A549 (cell line): ENCODE data around the gene TSSK3. TPM values are rescaled to one million over a fixed set of nuclear protein-coding genes. Genes with fewer than 3 reads are reported as not detected.

Source experiments
- ATAC-seq, 2 experiments: fragments of 200-7000 bp in 1 of 2; fragments of >200 bp in 1 of 2; cut with Nextera tagmentation in 1 of 2; cut with Tn5 transposase in 1 of 2; 3 replicates each; pipeline versions ENCODE4 v1.8.0 to v1.9.1; 2018 to 2020; ENCODE audit warnings: mild to moderate bottlenecking in 1 of 2, moderate library complexity in 1 of 2
- CTCF ChIA-PET: fragments of 300-600 bp; sonication (Branson Sonifier 250); formaldehyde crosslinking; extraction: SDS; loops from one replicate; lab custom pipeline; 2021; ENCODE audit warnings: antibody characterized with exemption, inconsistent platforms; lab: Yijun Ruan, JAX
- POLR2A ChIA-PET: fragments of 350-600 bp; formaldehyde crosslinking; extraction: SDS; loops from one replicate; lab custom pipeline; 2021; ENCODE audit warnings: antibody characterized with exemption, inconsistent platforms; lab: Yijun Ruan, JAX
- DNase-seq, 2 experiments: peaks; one replicate each; pipeline versions ENCODE4 v3.0.0 to v3.0.0-alpha.2; 2011 to 2016; ENCODE audit warnings: low read depth in 1 of 2, low spot score in 1 of 2
- FAIRE-seq: peaks from 2 replicates; lab custom pipeline; 2011; peaks lifted over from hg19 to GRCh38; lab: Jason Lieb, UNC
- H3K27ac ChIP-seq, 2 experiments: fragments of >200 bp; sonication (Bioruptor Twin); formaldehyde crosslinking; 3 replicates each; pipeline ENCODE4 v1.5.1; 2016 to 2017
- H3K4me1 ChIP-seq: fragments of >200 bp; sonication (Bioruptor Twin); formaldehyde crosslinking; 3 replicates; pipeline ENCODE4 v1.6.1; 2016
- H3K4me2 ChIP-seq: fragments of >200 bp; sonication (Bioruptor Twin); formaldehyde crosslinking; 3 replicates; pipeline ENCODE4 v1.6.1; 2016
- H3K4me3 ChIP-seq: fragments of >200 bp; sonication (Bioruptor Twin); formaldehyde crosslinking; 3 replicates; pipeline ENCODE4 v1.5.1; 2016
- H3K9me3 ChIP-seq: fragments of >200 bp; sonication (Bioruptor Twin); formaldehyde crosslinking; 3 replicates; pipeline ENCODE4 v1.6.1; 2016
- CHD4 ChIP-seq: fragments of 200-600 bp; sonication (generic); IDR thresholded peaks from 2 replicates; pipeline ENCODE4 v1.6.1; 2016; ENCODE audit warnings: antibody characterized with exemption, mild to moderate bottlenecking, borderline replicate concordance
- CTCF ChIP-seq: fragments of >200 bp; sonication (Bioruptor Twin); formaldehyde crosslinking; IDR thresholded peaks from 3 replicates; pipeline ENCODE4 v1.5.1; 2016
- FOSB ChIP-seq: fragments of 250-450 bp; sonication (Bioruptor Pico); IDR thresholded peaks from 2 replicates; pipeline ENCODE4 v1.5.0; 2020; ENCODE audit warnings: mild to moderate bottlenecking, moderate library complexity
- FOXS1 ChIP-seq: fragments of 250-450 bp; sonication (Bioruptor Pico); IDR thresholded peaks from 2 replicates; pipeline ENCODE4 v1.5.0; 2020; ENCODE audit warnings: mild to moderate bottlenecking, moderate library complexity
- GATA3 ChIP-seq: IDR thresholded peaks from 2 replicates; pipeline ENCODE4 v1.6.1; 2012; ENCODE audit warnings: borderline replicate concordance
- HDAC2 ChIP-seq: fragments of 200-600 bp; sonication (generic); IDR thresholded peaks from 2 replicates; pipeline ENCODE4 v1.6.1; 2016
- HEYL ChIP-seq: fragments of 250-450 bp; sonication (Bioruptor Pico); IDR thresholded peaks from 2 replicates; pipeline ENCODE4 v1.8.0; 2021; ENCODE audit warnings: mild to moderate bottlenecking, moderate library complexity
- HOXB13 ChIP-seq: fragments of 250-450 bp; sonication (Bioruptor Pico); IDR thresholded peaks from 2 replicates; pipeline ENCODE4 v1.5.0; 2020; ENCODE audit warnings: low read depth, mild to moderate bottlenecking, moderate library complexity
- HOXB5 ChIP-seq: fragments of 250-450 bp; sonication (Bioruptor Pico); IDR thresholded peaks from 2 replicates; pipeline ENCODE4 v1.5.0; 2020; ENCODE audit warnings: mild to moderate bottlenecking, moderate library complexity
- JUN ChIP-seq, 2 experiments: fragments of >200 bp; sonication (Bioruptor Twin); formaldehyde crosslinking; IDR thresholded peaks; 2 replicates in 1 of 2; 3 replicates in 1 of 2; pipeline ENCODE4 v1.6.1; 2016 to 2017
- MYC ChIP-seq: IDR thresholded peaks from 2 replicates; pipeline ENCODE4 v1.6.1; 2012; ENCODE audit warnings: mild to moderate bottlenecking, inconsistent platforms, low read length, improper control_type of control experiment, borderline replicate concordance
- NPAS2 ChIP-seq: fragments of 250-450 bp; sonication (Bioruptor Pico); IDR thresholded peaks from 2 replicates; pipeline ENCODE4 v1.8.0; 2022; ENCODE audit warnings: mild to moderate bottlenecking, moderate library complexity, borderline replicate concordance
- NR3C1 ChIP-seq: fragments of >200 bp; sonication (Bioruptor Twin); formaldehyde crosslinking; IDR thresholded peaks from 3 replicates; pipeline ENCODE4 v1.6.1; 2017
- PBX3 ChIP-seq: IDR thresholded peaks from 2 replicates; pipeline ENCODE4 v1.6.1; 2012
- PHF8 ChIP-seq: fragments of 200-600 bp; sonication (generic); IDR thresholded peaks from 2 replicates; pipeline ENCODE4 v1.6.1; 2016; ENCODE audit warnings: low read depth, mild to moderate bottlenecking, antibody characterized with exemption, moderate library complexity, borderline replicate concordance
- RCOR1 ChIP-seq: fragments of 150-350 bp; IDR thresholded peaks from 2 replicates; pipeline ENCODE4 v1.6.1; 2014; ENCODE audit warnings: antibody characterized with exemption, low read length, low read depth
- REST ChIP-seq: fragments of 200-600 bp; sonication (generic); IDR thresholded peaks from 2 replicates; pipeline ENCODE4 v1.6.1; 2016; ENCODE audit warnings: antibody characterized with exemption, mild to moderate bottlenecking, moderate library complexity
- TFCP2L1 ChIP-seq: fragments of 250-450 bp; sonication (Bioruptor Pico); IDR thresholded peaks from 2 replicates; pipeline ENCODE4 v1.5.0; 2021; ENCODE audit warnings: mild to moderate bottlenecking
- USF2 ChIP-seq: fragments of 450-650 bp; IDR thresholded peaks from 2 replicates; pipeline ENCODE4 v1.6.1; 2014; ENCODE audit warnings: antibody characterized with exemption
- ZFP36 ChIP-seq: fragments of 450-650 bp; IDR thresholded peaks from 2 replicates; pipeline ENCODE4 v1.6.1; 2014; ENCODE audit warnings: borderline replicate concordance; ENCODE audit not compliant: partially characterized antibody
- WGBS: methylation state at CpG from one replicate; pipeline ENCODE4 v1.1.6; 2017; ENCODE audit errors: missing lambda C conversion rate; 5-methylcytosine and 5-hydroxymethylcytosine counted together
- polyA plus RNA-seq, 4 experiments: library from polyadenylated mRNA; depleted of rRNA in 3 of 4; stranded (reverse); fragments of >200 nt; fragmentation: RNase III in 1 of 4; extraction: RNeasy Plus Mini Kit Qiagen cat#74134 plus additional on column Dnase treatment in 1 of 4; gene quantifications; 2 replicates in 3 of 4; 3 replicates in 1 of 4; pipeline ENCODE4 v1.2.3, GENCODE V29; 2011 to 2017

The TSSK3 gene
- polyA plus RNA-seq, 2 of the 4 experiments (the other 2 are of a cell fraction): 0.31 to 0.37 TPM

- no peak for TF ChIP-seq REST
- no peak for TF ChIP-seq NPAS2 (CRISPR knock-in tag)
- no peak for TF ChIP-seq HOXB13
- peak; percentile 72 to 92; a peak in 4 of 5 replicates for TF ChIP-seq JUN (IDR thresholded peaks at IDR 0.05)
- peak; percentile 64 for TF ChIP-seq PHF8
- TF ChIP-seq HDAC2: no peak
- no peak for TF ChIP-seq USF2
- TF ChIP-seq GATA3: no peak
These were observed 26.3 kb upstream of the TSSK3 start, which contains the start of gene MARCKSL1 (continued) for GRCh38 chr1:32335790-32336590.

GRCh38 chr1:32336591-32336932 is 25.8 kb upstream of the TSSK3 start:
- peak overlapping the region in 1 of 2 experiments; percentile 96; a peak in 2 of 6 replicates for H3K27ac ChIP-seq
- CTCF ChIA-PET: interaction anchor here (1.1 to 1.7 kb wide), 6 partner anchors 12 to 127 kb away, joined by 3 to 5 read pairs (median 4); no protein-coding TSS in a partner anchor
- peak overlapping the region; percentile 96 for H3K4me2 ChIP-seq
- 50% methylated on average over 1 of the region's 15 CpGs for WGBS
- no peak for TF ChIP-seq FOSB
- TF ChIP-seq HEYL (CRISPR knock-in tag): no peak
- no peak for TF ChIP-seq GATA3
- no peak for TF ChIP-seq FOXS1
- no peak for TF ChIP-seq PBX3
- TF ChIP-seq MYC: no peak
- TF ChIP-seq USF2: no peak
- no peak for TF ChIP-seq CTCF
- no peak for TF ChIP-seq CHD4
- TF ChIP-seq TFCP2L1: no peak
- no peak for TF ChIP-seq ZFP36
- TF ChIP-seq HOXB5: no peak
- TF ChIP-seq NR3C1: no peak
- no peak for TF ChIP-seq RCOR1
- no peak for TF ChIP-seq HDAC2
- POLR2A ChIA-PET: interaction anchor here (0.6 to 2.1 kb wide), 17 partner anchors 9 to 222 kb away, joined by 3 to 20 read pairs (median 5); partner anchors contain the start of genes BSDC1, CCDC28B and HDAC1
- peaks cover 33% of the 10 kb centered on the region for H3K4me1 ChIP-seq
- peak overlapping the region; percentile 100; the same call in 2 of the 3 replicates for H3K4me3 ChIP-seq
- DNase-seq: no peak
- ATAC-seq: no peak
- FAIRE-seq: no peak
- H3K9me3 ChIP-seq: no peaks in the 10 kb centered on the region
